Mammary epithelial cell (primary cell): ENCODE results near the gene C1D.

Source experiments
- EZH2 ChIP-seq: IDR thresholded peaks from 2 replicates; pipeline ENCODE4 v1.6.1; 2012; ENCODE audit warnings: low read length, inconsistent platforms, borderline replicate concordance
- TF ChIP-seq, protein P1 (sequence below), 2 donors: IDR thresholded peaks in 1 of 2; conservative IDR thresholded peaks in 1 of 2; 2 replicates each; pipeline ENCODE4 v1.5.1; 2011 to 2012; ENCODE audit warnings: inconsistent platforms in 2 of 2, low read length in 2 of 2, mild to moderate bottlenecking in 2 of 2, control low read depth in 1 of 2, low read depth in 1 of 2; ENCODE audit not compliant: insufficient read depth in 1 of 2; ENCODE audit errors: extremely low read depth in 1 of 2

DNA sequence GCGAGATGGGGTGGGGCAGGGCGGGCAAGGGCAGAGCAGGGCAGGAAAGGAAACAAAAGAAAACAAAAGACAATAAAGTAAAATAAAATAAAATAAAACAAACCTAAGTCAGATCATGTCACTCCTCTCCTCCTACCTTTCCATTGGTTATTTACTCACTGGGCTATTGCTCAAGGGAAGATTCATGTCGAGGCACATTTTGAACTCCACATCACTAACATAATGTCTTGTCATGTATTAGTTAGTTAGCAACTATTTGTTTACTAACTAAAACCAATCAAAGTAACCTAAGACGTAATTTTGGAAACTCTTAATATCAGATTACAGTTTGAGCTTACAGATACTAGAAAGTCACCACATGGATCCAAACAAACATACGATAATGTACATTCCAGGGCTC, 2.2 kb downstream of the C1D start:
- TF ChIP-seq, protein P1, sequence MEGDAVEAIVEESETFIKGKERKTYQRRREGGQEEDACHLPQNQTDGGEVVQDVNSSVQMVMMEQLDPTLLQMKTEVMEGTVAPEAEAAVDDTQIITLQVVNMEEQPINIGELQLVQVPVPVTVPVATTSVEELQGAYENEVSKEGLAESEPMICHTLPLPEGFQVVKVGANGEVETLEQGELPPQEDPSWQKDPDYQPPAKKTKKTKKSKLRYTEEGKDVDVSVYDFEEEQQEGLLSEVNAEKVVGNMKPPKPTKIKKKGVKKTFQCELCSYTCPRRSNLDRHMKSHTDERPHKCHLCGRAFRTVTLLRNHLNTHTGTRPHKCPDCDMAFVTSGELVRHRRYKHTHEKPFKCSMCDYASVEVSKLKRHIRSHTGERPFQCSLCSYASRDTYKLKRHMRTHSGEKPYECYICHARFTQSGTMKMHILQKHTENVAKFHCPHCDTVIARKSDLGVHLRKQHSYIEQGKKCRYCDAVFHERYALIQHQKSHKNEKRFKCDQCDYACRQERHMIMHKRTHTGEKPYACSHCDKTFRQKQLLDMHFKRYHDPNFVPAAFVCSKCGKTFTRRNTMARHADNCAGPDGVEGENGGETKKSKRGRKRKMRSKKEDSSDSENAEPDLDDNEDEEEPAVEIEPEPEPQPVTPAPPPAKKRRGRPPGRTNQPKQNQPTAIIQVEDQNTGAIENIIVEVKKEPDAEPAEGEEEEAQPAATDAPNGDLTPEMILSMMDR (conservative IDR thresholded peaks at IDR 0.05 in 1 of 2, IDR thresholded peaks at IDR 0.05 in 1 of 2; ENCODE audit: extremely low read depth in 1 of 2, insufficient read depth in 1 of 2, low read depth in 1 of 2, low read length in 2 of 2): no peak
- no peak for TF ChIP-seq EZH2
